HG02610 (cell line): ENCODE measurements around the gene DVL1.
"Not testable (repeated sequence)": the region's sequence is repeated elsewhere in the genome, so short reads cannot be mapped to it uniquely, and the experiment has no call there.

Experiments
- ATAC-seq: cut with Tn5 transposase; IDR thresholded peaks from one replicate; pipeline ENCODE4 v1.9.1; 2021; ENCODE audit warnings: mild to moderate bottlenecking, moderate library complexity; ENCODE audit not compliant: unreplicated experiment

The DVL1 gene

DNA sequence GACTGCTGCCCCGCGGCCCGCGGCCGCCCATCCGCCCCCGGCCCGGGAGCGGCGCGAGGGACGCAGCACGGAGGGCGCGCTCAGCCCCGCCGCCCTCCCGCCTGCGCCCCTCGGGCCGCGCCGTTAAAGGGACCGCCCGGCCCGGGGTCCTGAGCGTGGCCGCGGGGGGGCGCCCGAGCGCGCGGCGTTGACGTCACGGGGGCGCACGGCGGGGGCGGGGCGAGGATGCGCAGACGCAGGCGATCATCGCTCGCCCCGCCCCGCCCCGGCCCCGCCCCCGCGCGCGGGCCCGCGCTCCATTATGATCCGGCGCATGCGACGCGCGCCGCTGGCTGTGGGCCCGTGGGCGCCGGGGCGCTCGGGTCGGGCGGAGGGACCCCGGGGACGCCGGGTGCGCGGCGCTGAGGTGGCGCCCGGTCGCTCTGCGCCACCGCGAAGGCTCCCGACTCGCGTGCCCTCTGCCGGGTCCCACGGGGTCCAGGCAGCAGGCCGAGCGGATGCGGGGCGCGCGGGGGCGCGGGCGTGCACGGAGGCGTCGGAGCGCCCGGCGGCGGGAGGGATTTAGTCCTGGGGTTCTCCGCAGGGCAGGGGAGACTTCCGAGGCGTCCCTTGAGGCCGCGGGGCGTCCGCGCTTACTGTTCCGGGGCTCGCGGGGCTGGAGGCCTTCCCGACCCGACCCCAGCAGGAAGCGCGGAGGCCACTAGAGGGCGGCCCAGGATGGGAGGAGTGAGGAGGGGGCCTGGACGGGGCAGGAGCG is at the start of gene DVL1:
Gene DVL1, minus strand, starts transcription at position 163 of the 757 bp plus-strand sequence. CDS start 353 bp downstream, outside the sequence.
- peak; percentile 70 for ATAC-seq

DNA sequence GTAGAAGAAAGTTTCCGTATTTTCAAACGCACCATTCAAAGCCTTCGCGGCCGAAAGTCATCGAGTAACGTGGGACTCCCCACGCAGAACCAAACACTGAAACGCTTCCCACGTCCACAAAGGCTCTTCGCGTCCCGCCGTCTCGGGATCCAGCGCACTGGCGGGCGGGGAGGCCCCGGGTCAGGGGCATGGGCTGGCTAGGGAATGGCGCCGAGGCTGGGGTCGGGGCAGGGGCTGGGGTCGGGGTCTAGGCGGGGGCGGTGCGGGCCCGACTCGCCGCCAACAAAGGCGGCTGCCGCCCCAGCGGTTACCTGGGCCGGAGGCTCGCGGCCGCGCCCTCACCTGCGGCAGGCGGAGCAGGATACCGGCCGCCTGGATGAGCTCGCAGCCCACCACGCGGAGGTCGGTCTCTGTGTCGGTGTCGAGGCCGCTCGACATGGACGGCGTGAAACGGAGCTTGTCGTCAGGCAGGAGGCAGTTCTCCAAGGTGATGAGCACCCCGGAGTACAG is 49.5 kb upstream of the DVL1 start:
- ATAC-seq, result peak; percentile 2

DNA sequence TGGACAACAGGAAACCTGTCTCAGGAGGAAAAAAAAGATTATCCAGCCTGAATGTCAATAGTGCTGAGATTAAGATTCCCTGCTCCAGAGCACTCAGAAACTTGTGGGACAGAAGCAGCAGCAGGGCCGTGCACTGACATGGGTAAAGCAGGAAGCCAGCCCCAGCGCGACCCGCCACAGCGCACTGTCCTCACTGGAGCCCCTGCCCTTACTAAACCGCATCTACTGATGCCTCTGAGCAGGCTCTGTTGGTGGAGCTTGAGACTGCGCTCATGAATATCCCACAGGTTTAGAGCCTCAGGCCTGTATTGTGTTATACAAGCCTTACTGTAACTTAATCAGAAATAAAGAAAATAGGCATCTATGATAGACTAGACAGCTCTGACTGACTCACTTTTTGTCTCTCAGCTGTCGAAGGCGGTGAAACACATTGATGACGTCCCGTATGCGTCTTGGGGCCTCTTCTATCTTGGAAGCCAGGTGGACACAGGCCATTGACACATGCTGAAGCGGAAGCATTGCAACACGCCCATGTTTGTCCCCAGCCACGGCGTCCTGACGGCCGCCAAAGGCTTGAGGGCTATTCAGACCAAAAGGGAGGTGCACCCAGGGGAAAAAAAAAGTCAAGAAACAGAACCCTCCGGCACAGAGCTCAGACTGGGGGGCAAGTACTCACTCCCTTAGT is 48.8 kb upstream of the DVL1 start:
- ATAC-seq, result no peak

DNA sequence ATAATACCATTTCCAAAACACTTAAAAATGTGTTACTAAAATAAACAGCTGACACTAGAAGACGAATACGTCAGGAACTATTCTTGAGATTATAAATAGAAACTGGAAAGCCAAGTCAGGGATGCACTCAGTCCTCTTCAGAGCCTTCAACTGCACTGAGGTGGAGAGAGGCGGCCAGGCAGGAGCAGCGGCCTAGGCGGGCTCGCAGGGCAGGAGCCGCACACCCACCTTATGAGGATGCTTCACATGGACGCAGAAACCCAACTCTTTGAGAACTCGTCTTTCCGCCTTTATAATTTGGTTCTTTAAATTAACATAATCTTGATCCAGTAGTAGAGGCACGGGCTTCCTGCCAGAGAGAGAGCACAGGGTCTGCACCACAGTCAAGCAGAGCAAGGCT is 45.9 kb upstream of the DVL1 start:
- ATAC-seq, result no peak

DNA sequence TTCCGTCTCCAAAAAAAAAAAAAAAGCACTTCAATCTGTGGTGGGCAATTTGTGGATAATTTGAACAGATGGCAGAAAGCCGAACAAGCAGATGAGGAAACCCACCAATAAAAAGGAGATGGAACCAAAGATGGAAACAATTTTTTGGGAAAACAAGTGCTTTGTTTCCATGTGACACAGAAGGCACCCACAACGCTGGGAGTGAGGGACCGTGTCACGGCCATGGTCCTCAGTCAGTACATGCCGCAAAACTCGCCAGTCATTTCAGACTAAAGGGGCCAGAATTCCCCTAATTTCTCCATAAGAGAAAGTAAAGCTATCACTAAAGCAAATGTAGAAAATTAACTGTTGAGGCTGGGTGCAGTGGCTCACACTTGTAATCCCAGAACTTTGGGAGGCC is 44.9 kb upstream of the DVL1 start:
- no peak for ATAC-seq

DNA sequence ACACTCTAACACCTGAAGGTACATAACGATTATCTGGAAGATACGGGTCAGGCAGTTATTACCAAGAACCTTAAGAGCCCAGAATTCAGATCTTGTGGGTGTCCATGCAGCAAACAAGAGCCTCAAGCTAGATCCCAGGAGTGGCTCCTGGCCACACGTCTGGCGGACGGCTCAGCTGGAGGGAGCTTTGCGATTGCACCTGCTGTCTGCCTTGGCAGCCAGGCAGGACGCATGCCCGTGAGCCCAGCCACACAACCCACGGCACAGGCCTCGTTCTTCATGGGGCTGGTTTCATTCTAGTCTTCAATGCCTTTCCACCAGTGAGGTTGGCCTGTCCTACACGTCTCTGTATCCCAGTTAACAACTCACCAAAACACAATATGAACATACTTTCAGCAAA is 44.2 kb upstream of the DVL1 start:
- ATAC-seq, result no peak

DNA sequence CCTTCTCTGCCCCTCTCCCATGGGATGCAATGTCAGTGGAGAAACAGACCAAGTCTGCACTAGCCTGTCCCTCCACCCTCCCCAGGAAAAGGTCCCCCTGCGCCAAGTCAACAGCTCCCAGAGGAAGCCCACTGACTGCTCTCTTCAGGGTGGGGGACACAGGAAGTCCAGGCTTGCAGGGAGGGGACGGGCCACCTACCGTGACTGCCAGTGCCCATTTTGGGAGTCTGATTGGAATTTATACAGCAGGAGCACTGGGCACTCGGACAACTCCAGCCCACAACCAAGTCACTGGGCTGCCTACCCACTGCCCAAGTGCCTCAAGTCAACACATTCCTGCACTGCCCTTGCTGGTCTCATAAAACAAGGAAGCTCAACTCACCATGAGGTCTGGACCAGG is 43.8 kb upstream of the DVL1 start:
- ATAC-seq, result no peak

DNA sequence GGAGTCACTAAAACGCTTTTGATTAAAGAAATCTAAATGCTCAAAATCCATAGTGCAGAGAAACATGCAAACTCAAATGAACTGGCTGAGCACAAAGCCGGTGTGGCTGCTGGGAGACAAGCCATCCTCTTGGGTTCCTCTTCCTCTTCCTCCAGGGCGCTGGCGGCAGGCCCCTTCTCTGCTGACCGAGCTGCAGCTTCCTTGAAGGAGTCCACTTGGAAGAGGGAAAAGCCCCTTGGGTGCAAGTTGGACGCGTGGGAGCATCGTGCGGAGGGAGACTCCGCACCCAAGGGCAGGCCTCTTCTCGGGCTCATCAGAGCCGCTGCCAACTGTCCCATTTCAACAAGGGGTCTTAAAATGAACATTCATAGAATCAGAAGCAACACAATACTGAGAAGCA is 42.0 kb upstream of the DVL1 start:
- ATAC-seq, result no peak

DNA sequence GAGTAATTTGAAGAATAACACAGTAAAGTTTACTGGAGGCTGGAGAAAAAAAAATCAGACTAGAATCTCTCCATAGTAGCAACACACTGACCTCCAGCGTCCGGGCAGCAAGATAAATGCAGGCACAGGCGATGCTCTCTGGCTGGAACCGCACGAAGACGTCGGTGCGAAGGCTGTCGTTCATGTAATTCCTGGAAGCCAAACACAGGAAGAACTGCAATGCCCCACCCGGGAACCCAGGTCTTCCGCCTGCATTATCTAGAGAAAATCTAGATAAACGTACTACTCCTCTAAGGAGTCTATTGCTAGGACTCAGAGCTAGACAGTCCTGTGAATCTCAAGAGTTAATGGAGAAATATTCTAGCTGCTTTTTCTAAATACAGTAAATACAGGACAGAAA is 41.5 kb upstream of the DVL1 start:
- no peak for ATAC-seq

DNA sequence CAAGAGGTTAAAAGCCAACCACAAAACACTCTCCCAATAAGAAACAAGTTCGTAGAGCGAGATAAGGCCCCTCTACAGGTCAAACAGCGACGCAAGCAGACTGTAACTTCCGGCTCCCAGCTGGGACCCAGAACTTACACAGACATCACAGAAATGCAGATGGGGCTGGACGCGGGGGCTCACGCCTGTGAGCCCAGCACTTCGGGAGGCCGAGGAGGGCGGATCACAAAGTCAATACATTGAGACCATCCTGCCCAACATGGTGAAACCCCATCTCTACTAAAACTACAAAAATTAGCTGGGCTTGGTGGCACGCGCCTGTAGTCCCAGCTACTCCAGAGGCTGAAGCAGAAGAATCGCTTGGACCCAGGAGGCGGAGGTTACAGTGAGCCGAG is 38.9 kb upstream of the DVL1 start:
- ATAC-seq, result no peak

DNA sequence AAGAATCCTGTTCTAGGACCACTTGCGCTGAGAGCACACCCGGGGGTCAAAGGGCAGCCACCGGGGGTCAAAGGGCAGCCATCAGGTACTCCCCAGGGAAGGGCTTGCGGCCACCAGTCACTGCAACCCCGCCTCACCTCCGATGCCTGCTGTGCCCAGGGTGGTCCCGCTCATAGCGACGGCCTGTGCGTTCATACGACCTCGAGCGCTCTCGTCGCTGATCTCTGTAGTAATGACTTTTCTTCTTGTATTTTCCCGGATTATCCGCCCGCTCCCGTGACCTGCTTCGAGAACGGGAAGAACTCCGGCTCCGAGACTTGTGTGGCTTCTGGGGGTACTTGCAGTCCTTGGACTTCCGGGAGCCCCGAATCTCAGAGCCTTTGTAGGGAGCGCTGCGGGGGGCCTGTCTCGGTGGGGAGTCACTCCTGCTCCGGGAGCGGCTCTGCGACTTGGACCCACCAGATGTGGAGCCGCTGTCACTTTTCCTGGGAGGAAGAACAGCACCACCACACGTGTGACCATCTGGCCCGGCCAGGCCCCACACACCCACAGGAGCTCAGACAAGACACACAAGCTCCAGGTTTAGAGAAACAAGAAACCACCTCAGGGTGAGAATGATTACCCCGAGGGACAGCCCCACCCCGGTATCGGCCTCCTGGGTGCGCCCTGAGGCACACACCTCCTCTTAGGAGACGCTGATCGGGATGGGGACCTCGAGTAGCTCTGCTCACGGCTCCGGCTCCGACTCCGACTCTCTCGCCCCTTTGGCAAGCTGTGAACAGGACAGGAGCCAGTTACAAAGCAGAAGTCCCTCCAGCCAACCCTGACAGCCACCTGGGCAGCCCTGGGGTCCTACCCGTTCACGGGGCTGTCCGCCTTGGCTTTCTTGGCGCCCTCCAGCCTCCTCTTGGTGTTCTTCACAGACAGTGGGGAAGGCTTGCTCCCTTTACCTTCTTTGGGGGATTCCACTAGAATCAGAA is 38.2 kb upstream of the DVL1 start:
- no peak for ATAC-seq

DNA sequence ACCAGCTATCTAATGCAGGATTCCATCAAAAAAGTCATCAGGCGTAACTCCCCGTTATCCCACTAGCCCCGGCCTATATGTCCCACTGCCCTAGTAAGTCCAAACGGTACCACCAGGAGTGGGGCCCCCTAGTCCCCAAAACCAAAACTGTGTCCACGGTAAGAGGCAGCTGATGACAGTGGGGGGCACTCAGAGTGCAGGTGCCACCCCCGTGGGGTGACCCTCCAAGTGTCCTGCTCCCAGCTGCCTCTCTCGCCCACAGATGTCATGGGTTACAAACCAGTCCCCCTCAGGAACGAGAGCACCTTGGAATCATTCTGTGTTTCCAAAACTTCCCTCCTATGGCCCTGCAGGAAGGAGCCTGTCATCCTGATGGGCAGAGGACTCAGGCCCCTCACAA is 36.7 kb upstream of the DVL1 start:
- ATAC-seq, result no peak

DNA sequence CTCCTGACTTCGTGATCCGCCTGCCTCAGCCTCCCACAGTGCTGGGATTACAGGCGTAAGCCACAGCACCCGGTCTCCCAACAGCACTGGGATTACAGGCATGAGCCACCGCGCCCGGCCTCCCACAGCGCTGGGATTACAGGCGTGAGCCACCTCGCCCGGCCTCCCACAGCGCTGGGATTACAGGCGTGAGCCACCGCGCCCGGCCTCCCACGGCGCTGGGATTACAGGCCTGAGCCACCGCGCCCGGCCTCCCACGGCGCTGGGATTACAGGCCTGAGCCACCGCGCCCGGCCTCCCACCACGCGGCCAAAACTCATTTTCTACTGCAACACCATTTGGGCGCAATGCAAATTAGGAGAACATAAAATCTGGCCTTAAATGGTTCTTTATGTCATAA is 36.1 kb upstream of the DVL1 start:
- ATAC-seq, result not testable (repeated sequence)

DNA sequence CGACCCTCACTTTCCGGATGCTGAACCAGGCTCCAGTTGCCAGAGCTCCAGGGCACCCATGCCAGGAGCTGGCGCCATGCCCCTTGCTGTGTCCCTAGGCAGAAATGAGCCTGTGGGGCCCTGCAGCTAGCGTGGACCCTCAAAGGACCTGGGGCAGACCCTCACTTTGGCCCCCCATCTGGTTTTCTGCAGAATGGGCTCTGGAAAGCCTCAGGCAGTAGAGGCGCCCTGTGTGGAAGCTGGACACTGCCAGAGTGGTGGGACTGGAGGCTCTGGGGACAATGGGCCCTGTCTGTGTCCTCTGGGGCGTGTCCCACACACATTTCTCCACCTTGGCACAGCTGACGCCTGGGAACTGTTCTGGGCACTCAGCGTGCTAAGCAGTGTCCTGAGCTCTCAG is 32.1 kb upstream of the DVL1 start:
- ATAC-seq, result no peak

DNA sequence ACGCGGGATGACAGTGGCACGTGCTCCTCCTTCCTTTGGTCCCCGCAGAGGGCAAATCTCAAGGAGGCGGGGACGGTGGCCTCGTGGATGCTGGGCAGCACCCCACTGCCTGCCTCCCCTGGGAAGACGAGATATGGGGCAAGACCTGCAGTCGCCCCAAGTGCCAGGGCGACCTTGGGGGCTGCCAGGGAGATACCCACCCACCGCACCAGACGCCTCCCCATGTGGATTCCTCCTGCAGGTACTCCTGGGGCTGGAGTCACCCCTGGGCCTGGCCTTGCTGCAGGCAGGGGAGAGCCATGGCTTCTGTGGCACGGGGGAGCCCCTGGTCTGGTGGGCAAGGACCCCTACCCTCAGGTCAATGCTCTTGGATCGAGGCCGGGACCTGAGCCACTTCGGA is 31.6 kb upstream of the DVL1 start:
- ATAC-seq, result no peak

DNA sequence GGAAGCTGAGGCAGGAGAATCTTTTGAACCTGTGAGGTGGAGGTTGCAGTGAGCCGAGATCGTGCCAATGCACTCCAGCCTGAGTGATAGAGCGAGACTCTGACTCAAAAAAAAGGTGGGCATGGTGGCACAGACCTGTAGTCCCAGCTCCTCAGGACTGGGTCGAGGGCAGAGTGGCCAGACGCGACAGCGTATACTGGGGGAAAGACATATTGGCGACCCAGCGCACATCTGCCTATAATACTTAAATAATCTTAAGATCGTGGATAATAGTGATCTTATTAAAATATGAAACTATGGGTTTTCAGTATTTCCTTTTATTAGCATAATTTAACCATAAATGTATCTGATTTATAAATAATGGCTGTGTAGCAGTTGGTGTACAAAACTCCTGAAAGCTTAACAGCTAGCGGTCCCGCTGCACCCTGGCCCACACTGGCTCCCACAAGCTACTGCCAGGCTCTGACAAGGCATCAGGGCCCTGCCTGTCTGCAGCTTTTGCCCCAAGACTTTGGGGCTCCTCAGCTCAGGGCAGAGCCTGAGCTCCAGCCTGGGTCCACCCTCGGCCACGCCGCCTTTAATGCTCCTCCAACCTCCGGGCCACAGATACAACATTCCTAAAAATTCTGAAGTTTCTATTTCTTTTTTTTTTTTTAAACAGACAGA is 28.5 kb upstream of the DVL1 start:
- ATAC-seq, result no peak

DNA sequence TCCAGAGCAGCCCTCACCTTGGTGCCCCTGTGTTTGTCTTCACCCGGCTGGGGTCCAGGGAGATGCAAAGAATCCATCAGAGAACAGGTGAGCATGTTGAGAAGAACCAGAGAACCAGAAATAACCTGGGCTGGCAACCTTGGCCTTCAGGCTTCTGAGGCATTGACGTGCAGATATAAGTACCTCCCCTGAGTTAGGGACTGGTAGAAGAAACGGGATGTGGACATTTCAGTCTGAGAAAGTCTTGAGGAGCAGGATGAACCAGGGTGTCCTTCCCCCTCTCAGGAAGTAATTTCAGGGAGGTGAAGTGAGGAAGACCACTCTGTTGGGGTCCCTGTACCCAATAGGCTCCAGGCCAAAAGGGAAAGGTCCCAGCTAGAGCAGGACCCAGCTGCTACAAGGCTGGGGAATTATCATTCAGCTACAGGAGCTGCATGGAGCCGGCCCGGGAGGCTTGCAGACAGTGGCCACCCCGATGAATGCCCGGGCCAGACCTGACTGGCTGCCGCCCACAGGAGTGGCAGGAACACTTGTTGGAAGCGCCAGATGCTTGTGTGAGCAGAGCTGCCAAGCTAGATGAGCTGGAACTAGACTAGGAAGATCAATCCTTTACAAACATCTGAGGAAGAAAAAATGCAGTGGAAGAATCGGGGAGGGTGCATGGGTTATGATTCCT is 27.5 kb upstream of the DVL1 start:
- ATAC-seq, result no peak

DNA sequence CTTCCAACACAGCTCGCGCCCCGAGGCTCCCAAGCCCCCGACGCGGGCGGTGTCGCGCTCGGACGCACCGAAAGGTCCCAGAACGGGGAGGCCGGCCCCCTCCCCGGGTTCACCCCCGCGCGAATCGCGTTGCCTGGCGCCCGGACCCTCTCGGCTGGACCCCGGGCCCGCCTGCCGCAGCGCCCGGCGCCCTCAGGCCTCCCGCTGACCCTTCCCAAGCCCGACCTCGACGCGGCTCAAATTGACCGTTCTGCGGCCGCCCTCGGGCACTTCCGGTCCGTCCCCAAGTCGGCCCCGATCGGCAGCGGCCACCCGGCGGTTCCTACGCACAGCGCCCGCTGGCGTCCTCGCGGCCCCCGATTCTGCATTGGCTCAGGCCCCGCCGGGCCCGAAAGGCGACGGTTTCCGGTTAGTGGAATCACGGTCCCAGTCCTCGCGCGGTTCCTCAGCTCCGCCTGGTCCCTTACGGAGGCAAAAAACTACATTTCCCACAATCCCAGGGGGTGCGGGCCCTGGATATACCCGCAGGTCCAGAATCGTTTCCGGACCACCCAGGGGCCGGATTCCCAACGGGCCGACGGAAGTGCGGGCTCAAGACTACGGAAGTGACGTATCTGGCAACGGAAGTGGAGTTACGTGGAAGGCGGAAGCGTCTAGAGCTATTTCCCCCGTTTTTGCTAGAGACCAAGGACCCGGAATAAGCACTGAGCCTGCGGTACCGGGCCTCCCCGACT is 25.9 kb upstream of the DVL1 start, which contains the start of gene AURKAIP1:
Gene AURKAIP1, minus strand, starts transcription at position 279 of the 734 bp plus-strand sequence. CDS start 451 bp downstream, outside the sequence.
- ATAC-seq, result peak; percentile 79

DNA sequence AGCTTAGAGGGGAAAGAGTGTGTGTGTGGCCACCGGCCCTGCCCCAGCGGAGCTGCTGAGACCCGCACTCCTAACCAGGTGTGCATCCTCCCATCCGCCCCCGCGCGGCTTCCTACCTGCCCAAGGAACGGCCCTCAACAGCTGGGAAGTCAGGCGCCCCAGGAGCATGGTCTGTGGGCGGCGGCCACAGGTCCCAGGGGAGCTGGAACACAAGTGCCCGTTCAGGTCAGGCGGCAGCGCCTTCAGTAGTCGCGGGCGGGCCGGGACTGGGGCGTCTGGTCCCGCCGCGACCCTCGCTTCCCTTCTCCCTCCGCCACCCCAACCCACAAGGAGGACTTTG is 25.3 kb upstream of the DVL1 start:
- ATAC-seq, result peak; percentile 8
